Mesenchymal stem cell (in vitro differentiated cells and primary cell): ENCODE data around the gene MAP6.

Experiments used
- DNase-seq: peaks from one replicate; pipeline ENCODE4 v3.0.0-alpha.2; 2013
- H2AFZ ChIP-seq: one replicate; pipeline ENCODE4 v1.6.1; 2013; ENCODE audit warnings: low read depth, mild to moderate bottlenecking, control low read depth, inconsistent platforms, low read length, moderate library complexity
- H2AK5ac ChIP-seq: 2 replicates; pipeline ENCODE4 v1.6.1; 2013; ENCODE audit warnings: low read length, moderate library complexity, mild to moderate bottlenecking, inconsistent platforms; ENCODE audit not compliant: severe bottlenecking
- H2BK120ac ChIP-seq: one replicate; pipeline ENCODE4 v1.6.1; 2013; ENCODE audit warnings: low read depth, mild to moderate bottlenecking, inconsistent platforms, low read length, moderate library complexity
- H2BK12ac ChIP-seq, 2 experiments: one replicate each; pipeline ENCODE4 v1.6.1; 2013; ENCODE audit warnings: inconsistent platforms in 2 of 2, low read length in 2 of 2, mild to moderate bottlenecking in 2 of 2, moderate library complexity in 2 of 2, control low read depth in 1 of 2
- H2BK15ac ChIP-seq: one replicate; pipeline ENCODE4 v1.6.1; 2013; ENCODE audit warnings: mild to moderate bottlenecking, low read depth, inconsistent platforms; ENCODE audit not compliant: poor library complexity, severe bottlenecking
- H2BK5ac ChIP-seq: 2 replicates; pipeline ENCODE4 v1.6.1; 2013; ENCODE audit warnings: low read depth, mild to moderate bottlenecking, low read length, control low read depth, inconsistent platforms; ENCODE audit not compliant: poor library complexity, severe bottlenecking
- H3K14ac ChIP-seq, 2 experiments: one replicate each; pipeline ENCODE4 v1.6.1; 2013; ENCODE audit warnings: inconsistent platforms in 2 of 2, low read length in 2 of 2, control low read depth in 1 of 2, mild to moderate bottlenecking in 1 of 2, moderate library complexity in 1 of 2
- H3K18ac ChIP-seq, 2 experiments: one replicate each; pipeline ENCODE4 v1.6.1; 2013; ENCODE audit warnings: inconsistent platforms in 2 of 2, low read length in 2 of 2, control low read depth in 1 of 2, low read depth in 1 of 2, mild to moderate bottlenecking in 1 of 2
- H3K23ac ChIP-seq, 2 experiments: one replicate each; pipeline ENCODE4 v1.6.1; 2013; ENCODE audit warnings: inconsistent platforms in 2 of 2, low read length in 2 of 2, mild to moderate bottlenecking in 2 of 2, moderate library complexity in 2 of 2, control low read depth in 1 of 2
- H3K27ac ChIP-seq: 2 replicates; pipeline ENCODE4 v1.5.1; 2013; ENCODE audit warnings: mild to moderate bottlenecking, moderate library complexity, low read length, control low read depth, inconsistent platforms; ENCODE audit not compliant: poor library complexity, severe bottlenecking
- H3K27me3 ChIP-seq, 2 experiments: 2 replicates each; pipeline versions ENCODE4 v1.6.1 to v1.7.0; 2013; ENCODE audit warnings: low read length in 2 of 2, mild to moderate bottlenecking in 2 of 2, moderate library complexity in 2 of 2, control low read depth in 1 of 2, inconsistent platforms in 1 of 2; ENCODE audit not compliant: control insufficient read depth in 1 of 2, insufficient read depth in 1 of 2
- H3K36me3 ChIP-seq, 2 experiments: 2 replicates each; pipeline versions ENCODE4 v1.6.1 to v1.7.0; 2013; ENCODE audit warnings: low read length in 2 of 2, control low read depth in 1 of 2, inconsistent platforms in 1 of 2, low read depth in 1 of 2, mild to moderate bottlenecking in 1 of 2; ENCODE audit not compliant: insufficient read depth in 2 of 2, control insufficient read depth in 1 of 2
- H3K4ac ChIP-seq, 2 experiments: one replicate each; pipeline ENCODE4 v1.6.1; 2013; ENCODE audit warnings: inconsistent platforms in 2 of 2, low read length in 2 of 2, mild to moderate bottlenecking in 2 of 2, moderate library complexity in 2 of 2, control low read depth in 1 of 2, low read depth in 1 of 2
- H3K4me1 ChIP-seq: 2 replicates; pipeline ENCODE4 v1.6.1; 2013; ENCODE audit warnings: low read depth, low read length, control low read depth; ENCODE audit not compliant: control insufficient read depth, insufficient read depth
- H3K4me2 ChIP-seq: 2 replicates; pipeline ENCODE4 v1.6.1; 2013; ENCODE audit warnings: low read length, mild to moderate bottlenecking, inconsistent platforms; ENCODE audit not compliant: poor library complexity, severe bottlenecking
- H3K4me3 ChIP-seq, 2 experiments: 2 replicates each; pipeline versions ENCODE4 v1.5.1 to v1.7.0; 2013; ENCODE audit warnings: low read length in 2 of 2, mild to moderate bottlenecking in 2 of 2, control low read depth in 1 of 2, low read depth in 1 of 2; ENCODE audit not compliant: insufficient read depth in 1 of 2
- H3K79me1 ChIP-seq: replicated peaks from 2 replicates; pipeline ENCODE4 v1.6.1; 2013; ENCODE audit warnings: mild to moderate bottlenecking, control low read depth, low read length, inconsistent platforms; ENCODE audit not compliant: poor library complexity, severe bottlenecking
- H3K9ac ChIP-seq: 2 replicates; pipeline ENCODE4 v1.7.0; 2013; ENCODE audit warnings: mild to moderate bottlenecking, low read length, moderate library complexity
- H3K9me3 ChIP-seq: 2 replicates; pipeline ENCODE4 v1.7.0; 2013; ENCODE audit warnings: mild to moderate bottlenecking, low read length; ENCODE audit not compliant: control insufficient read depth
- H4K8ac ChIP-seq: one replicate; pipeline ENCODE4 v1.6.1; 2013; ENCODE audit warnings: inconsistent platforms, mild to moderate bottlenecking, low read length, moderate library complexity
- H4K91ac ChIP-seq: one replicate; pipeline ENCODE4 v1.6.1; 2013; ENCODE audit warnings: mild to moderate bottlenecking, low read length, inconsistent platforms
- WGBS: methylation state at CpG from one replicate; pipeline ENCODE4 v1.1.7; 2013; ENCODE audit warnings: mixed read lengths; 5-methylcytosine and 5-hydroxymethylcytosine counted together

The MAP6 gene

DNA sequence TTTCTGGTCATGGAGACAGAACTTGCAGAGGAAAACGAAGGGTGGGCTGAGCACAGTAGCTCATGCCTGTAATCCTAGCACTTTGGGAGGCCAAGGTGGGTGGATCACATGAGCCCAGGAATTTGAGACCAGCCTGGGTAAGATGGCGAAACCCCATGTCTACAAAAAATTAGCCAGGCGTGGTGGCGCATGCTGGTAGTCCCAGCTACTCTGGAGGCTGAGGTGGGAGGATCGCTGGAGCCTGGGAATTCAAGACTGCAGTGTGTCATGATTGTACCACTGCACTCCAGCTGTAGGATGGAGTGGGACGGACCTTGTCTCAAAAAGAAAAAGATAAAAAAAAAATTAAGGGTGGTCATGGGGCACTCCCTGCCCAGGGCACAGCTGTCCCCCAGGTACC is 100.9 kb downstream of the MAP6 start:
- peaks cover 45% of the 10 kb centered on the region for H3K4me1 ChIP-seq
- H2BK120ac ChIP-seq: no peak overlapping the region
- no peak overlapping the region for H4K8ac ChIP-seq
- H3K4me2 ChIP-seq: no peak overlapping the region
- no peaks in the 10 kb centered on the region for H3K27me3 ChIP-seq
- WGBS: 96% methylated on average over 6 of the region's 6 CpGs
- H3K23ac ChIP-seq: no peak overlapping the region
- H4K91ac ChIP-seq: no peak overlapping the region
- H2BK5ac ChIP-seq: no peak overlapping the region
- no peak overlapping the region for H3K4ac ChIP-seq
- H3K79me1 ChIP-seq: peaks cover 23% of the 10 kb centered on the region
- DNase-seq: no peak
- no peak overlapping the region for H3K14ac ChIP-seq
- peak overlapping the region; percentile 30 for H3K9ac ChIP-seq
- H3K36me3 ChIP-seq: peaks cover 66 to 73% of the 10 kb centered on the region in 2 experiments
- H2AK5ac ChIP-seq: no peak overlapping the region
- peak overlapping the region; percentile 9 for H3K27ac ChIP-seq
- H2BK15ac ChIP-seq: no peak overlapping the region
- no peaks in the 10 kb centered on the region for H3K9me3 ChIP-seq
- H2BK12ac ChIP-seq: no peak overlapping the region
- no peak overlapping the region for H3K18ac ChIP-seq
- H2AFZ ChIP-seq: no peak overlapping the region
- H3K4me3 ChIP-seq: no peak overlapping the region

DNA sequence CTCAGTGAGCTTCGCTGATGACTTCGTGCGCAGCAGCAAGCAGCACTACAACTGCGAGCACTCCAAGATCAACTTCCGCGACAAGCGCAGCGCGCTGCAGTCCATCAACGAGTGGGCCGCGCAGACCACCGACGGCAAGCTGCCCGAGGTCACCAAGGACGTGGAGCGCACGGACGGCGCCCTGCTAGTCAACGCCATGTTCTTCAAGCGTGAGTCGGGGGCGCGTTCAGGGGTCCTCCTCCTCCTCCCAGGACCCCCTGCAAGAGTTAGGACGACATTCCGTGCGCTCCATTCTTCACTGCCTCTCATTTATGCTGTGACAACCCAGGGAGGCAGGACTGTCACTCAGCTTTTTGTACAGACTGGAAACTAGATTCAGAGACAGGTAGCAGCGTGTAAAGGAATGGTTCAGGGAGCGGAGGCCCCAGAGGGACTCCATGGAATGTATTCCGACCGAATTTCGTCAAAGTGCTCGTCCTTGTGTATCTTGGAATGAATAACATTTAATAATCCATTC is 102.0 kb downstream of the MAP6 start:
- no peak overlapping the region for H3K14ac ChIP-seq
- H3K27me3 ChIP-seq: no peaks in the 10 kb centered on the region
- no peak overlapping the region for H3K18ac ChIP-seq
- H3K9ac ChIP-seq: peak overlapping the region; percentile 95
- H2BK120ac ChIP-seq: no peak overlapping the region
- peaks cover 16% of the 10 kb centered on the region for H3K79me1 ChIP-seq
- peaks cover 45% of the 10 kb centered on the region for H3K4me1 ChIP-seq
- H3K27ac ChIP-seq: peak overlapping the region; percentile 17
- H2AFZ ChIP-seq: no peak overlapping the region
- 96% methylated on average over 30 of the region's 34 CpGs for WGBS
- H3K36me3 ChIP-seq: peaks cover 54 to 62% of the 10 kb centered on the region in 2 experiments
- no peak overlapping the region for H2BK12ac ChIP-seq
- H3K4ac ChIP-seq: no peak overlapping the region
- H2BK5ac ChIP-seq: no peak overlapping the region
- H3K9me3 ChIP-seq: no peaks in the 10 kb centered on the region
- no peak overlapping the region for H3K4me2 ChIP-seq
- no peak for DNase-seq
- H4K8ac ChIP-seq: no peak overlapping the region
- no peak overlapping the region for H3K23ac ChIP-seq
- H3K4me3 ChIP-seq: peak overlapping the region in 1 of 2 experiments; percentile 86
- no peak overlapping the region for H4K91ac ChIP-seq
- no peak overlapping the region for H2BK15ac ChIP-seq
- H2AK5ac ChIP-seq: peak overlapping the region; percentile 41

DNA sequence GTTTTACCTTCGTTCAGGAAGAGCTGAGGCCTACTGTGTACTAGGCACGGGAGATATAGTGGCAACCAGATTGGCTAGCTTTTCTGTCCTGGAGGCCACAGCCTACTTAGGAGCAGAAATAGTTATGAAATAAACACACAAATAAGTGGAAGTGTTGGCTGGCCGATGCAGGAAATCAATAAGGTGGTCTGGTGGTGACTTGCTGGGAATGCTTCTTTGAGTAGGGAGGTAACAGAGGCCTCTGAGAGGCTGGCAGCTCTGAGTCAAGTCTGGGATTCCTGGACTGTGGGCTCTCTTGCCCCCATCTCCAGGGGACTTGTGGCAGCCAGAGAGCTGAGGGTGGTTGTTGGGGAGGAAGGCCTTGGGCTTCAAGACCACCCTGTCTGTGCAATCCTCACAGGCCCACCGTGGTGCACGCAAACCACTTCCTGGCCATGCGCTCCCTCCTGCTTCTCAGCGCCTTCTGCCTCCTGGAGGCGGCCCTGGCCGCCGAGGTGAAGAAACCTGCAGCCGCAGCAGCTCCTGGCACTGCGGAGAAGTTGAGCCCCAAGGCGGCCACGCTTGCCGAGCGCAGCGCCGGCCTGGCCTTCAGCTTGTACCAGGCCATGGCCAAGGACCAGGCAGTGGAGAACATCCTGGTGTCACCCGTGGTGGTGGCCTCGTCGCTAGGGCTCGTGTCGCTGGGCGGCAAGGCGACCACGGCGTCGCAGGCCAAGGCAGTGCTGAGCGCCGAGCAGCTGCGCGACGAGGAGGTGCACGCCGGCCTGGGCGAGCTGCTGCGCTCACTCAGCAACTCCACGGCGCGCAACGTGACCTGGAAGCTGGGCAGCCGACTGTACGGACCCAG is 102.7 kb downstream of the MAP6 start:
- H3K4me2 ChIP-seq: peak overlapping the region; percentile 18
- no peaks in the 10 kb centered on the region for H3K9me3 ChIP-seq
- peak overlapping the region; percentile 99 for H3K27ac ChIP-seq
- peaks cover 12% of the 10 kb centered on the region for H3K79me1 ChIP-seq
- H3K4me1 ChIP-seq: peaks cover 52% of the 10 kb centered on the region
- DNase-seq: no peak
- peak overlapping the region in 1 of 2 experiments; percentile 86 for H3K4me3 ChIP-seq
- H3K23ac ChIP-seq: no peak overlapping the region
- no peak overlapping the region for H2AFZ ChIP-seq
- H3K9ac ChIP-seq: peak overlapping the region; percentile 95
- H3K36me3 ChIP-seq: peaks cover 48 to 55% of the 10 kb centered on the region in 2 experiments
- H4K8ac ChIP-seq: no peak overlapping the region
- no peak overlapping the region for H4K91ac ChIP-seq
- peak overlapping the region; percentile 69 for H2AK5ac ChIP-seq
- no peaks in the 10 kb centered on the region for H3K27me3 ChIP-seq
- no peak overlapping the region for H2BK120ac ChIP-seq
- no peak overlapping the region for H3K4ac ChIP-seq
- no peak overlapping the region for H2BK15ac ChIP-seq
- WGBS: 96% methylated on average over 43 of the region's 43 CpGs
- peak overlapping the region; percentile 24 for H2BK5ac ChIP-seq
- H2BK12ac ChIP-seq: no peak overlapping the region
- peak overlapping the region in 1 of 2 experiments; percentile 5 for H3K18ac ChIP-seq
- H3K14ac ChIP-seq: no peak overlapping the region

DNA sequence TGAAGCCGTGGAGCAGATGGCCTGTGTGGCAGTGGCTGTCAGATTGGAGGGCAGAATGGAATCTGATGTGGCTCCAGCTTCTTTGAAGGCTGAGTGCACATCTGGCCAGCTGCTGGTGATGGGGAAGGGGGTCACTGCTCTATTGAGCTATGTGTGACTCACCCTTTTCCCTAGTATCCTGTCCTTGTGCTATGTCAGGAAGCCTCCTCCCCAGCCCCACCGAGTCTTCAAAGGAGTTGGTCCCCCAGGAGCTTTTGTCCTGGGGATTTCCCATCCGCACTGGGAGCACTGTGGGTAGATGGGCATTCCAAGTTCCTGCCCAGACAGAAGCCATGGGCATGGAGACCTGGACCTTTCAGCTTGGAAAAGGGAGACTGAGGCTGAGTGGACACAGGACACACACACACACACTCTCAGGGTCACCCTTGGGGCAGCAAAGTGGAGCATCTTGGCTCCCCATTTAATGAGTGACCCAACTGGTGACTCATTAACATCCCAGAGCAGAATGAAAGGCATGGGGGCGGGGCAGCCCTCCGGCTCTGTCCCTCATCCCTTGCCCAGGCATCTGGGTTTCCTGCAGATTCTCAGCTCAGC is 103.5 kb downstream of the MAP6 start:
- Histone ChIP-seq H2BK5ac (peak overlapping the region; percentile 26), H4K8ac (no peak overlapping the region), H3K23ac (peak overlapping the region in 1 of 2 experiments; percentile 11)

More for the DNA sequence above, 103.5 kb downstream of the MAP6 start:
- peaks cover 6% of the 10 kb centered on the region for H3K79me1 ChIP-seq
- peak overlapping the region; percentile 99 for H3K27ac ChIP-seq
- H3K4me3 ChIP-seq: peak overlapping the region in 1 of 2 experiments; percentile 86
- H3K14ac ChIP-seq: no peak overlapping the region
- no peak overlapping the region for H2BK15ac ChIP-seq
- no peak overlapping the region for H3K4ac ChIP-seq
- WGBS: 25% methylated on average over 5 of the region's 5 CpGs
- H2BK120ac ChIP-seq: no peak overlapping the region
- DNase-seq: peak; percentile 88
- peak overlapping the region in 1 of 2 experiments; percentile 64 for H3K18ac ChIP-seq
- H4K91ac ChIP-seq: no peak overlapping the region
- no peaks in the 10 kb centered on the region for H3K27me3 ChIP-seq
- H3K9me3 ChIP-seq: no peaks in the 10 kb centered on the region
- H2AFZ ChIP-seq: no peak overlapping the region
- H2AK5ac ChIP-seq: peak overlapping the region; percentile 89
- no peak overlapping the region for H2BK12ac ChIP-seq
- H3K36me3 ChIP-seq: peaks cover 41 to 47% of the 10 kb centered on the region in 2 experiments
- H3K4me1 ChIP-seq: peaks cover 48% of the 10 kb centered on the region
- peak overlapping the region; percentile 95 for H3K9ac ChIP-seq
- no peak overlapping the region for H3K4me2 ChIP-seq
